T-helper 2 cell treated with Interferon-gamma antibody and Interleukin-4, amounts not matched to agents 5 μg/mL and 100 μg/mL, for 36 hours (primary cell): ENCODE data around the gene EVL.

ENCODE experiments used
- DNase-seq: peaks from one replicate; pipeline ENCODE4 v3.0.0; 2021; ENCODE audit warnings: low spot score
- H3K27ac Mint-ChIP-seq: one replicate; pipeline ENCODE4 v1.8.0; 2021; ENCODE audit warnings: mild to moderate bottlenecking, mixed read lengths
- H3K27me3 Mint-ChIP-seq: one replicate; pipeline ENCODE4 v1.8.0; 2021; ENCODE audit warnings: low read depth, mixed read lengths
- H3K36me3 Mint-ChIP-seq: one replicate; pipeline ENCODE4 v1.8.0; 2021; ENCODE audit warnings: low read depth, mixed read lengths
- H3K4me1 Mint-ChIP-seq: one replicate; pipeline ENCODE4 v1.8.0; 2021; ENCODE audit warnings: low read depth, mixed read lengths
- H3K4me3 Mint-ChIP-seq: one replicate; pipeline ENCODE4 v1.8.0; 2022; ENCODE audit warnings: mild to moderate bottlenecking, moderate library complexity, mixed read lengths
- H3K9me3 Mint-ChIP-seq: one replicate; pipeline ENCODE4 v1.8.0; 2021; ENCODE audit warnings: mixed read lengths

Gene EVL

GRCh38 chr14:100134586-100134985, 69.4 kb downstream of the EVL start:
- no peak overlapping the region for H3K27ac Mint-ChIP-seq
- peaks cover 88% of the 10 kb centered on the region for H3K36me3 Mint-ChIP-seq

DNA sequence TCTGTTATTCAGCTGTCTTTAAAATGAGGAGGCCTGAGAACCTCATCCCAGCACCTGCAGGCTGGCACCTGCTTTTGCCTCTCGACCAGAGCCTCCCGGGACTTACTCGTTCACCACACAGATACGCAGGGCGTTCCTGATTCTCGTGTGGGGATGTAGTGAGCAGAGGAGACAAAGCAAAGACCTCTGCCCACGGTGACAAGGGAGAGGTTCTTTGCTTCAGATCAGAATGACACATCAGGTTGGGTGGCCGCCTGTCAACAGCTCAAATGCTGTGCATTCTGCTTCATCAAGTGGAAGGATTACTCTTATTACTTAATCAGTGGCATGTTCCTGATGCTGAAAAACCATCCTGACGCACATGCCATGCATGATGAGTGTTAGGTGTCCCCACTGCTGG, 69.9 kb downstream of the EVL start:
- no peak for DNase-seq
- Mint-ChIP-seq H3K9me3 (no peaks in the 10 kb centered on the region), H3K4me1 (peaks cover 2% of the 10 kb centered on the region), H3K4me3 (no peak overlapping the region), H3K27me3 (no peaks in the 10 kb centered on the region), H3K27ac (no peak overlapping the region), H3K36me3 (peaks cover 86% of the 10 kb centered on the region)

More at GRCh38 chr14:100134586-100134985, 69.4 kb downstream of the EVL start:
- Mint-ChIP-seq H3K9me3 (no peaks in the 10 kb centered on the region), H3K27me3 (no peaks in the 10 kb centered on the region), H3K4me1 (peaks cover 1% of the 10 kb centered on the region), H3K4me3 (no peak overlapping the region)
- DNase-seq, result no peak

- no peak for DNase-seq
- Mint-ChIP-seq H3K36me3 (peaks cover 86% of the 10 kb centered on the region), H3K9me3 (no peaks in the 10 kb centered on the region), H3K27ac (no peak overlapping the region), H3K27me3 (no peaks in the 10 kb centered on the region), H3K4me1 (peaks cover 2% of the 10 kb centered on the region), H3K4me3 (no peak overlapping the region)
Measured at GRCh38 chr14:100135784-100136183, 70.6 kb downstream of the EVL start.

DNA sequence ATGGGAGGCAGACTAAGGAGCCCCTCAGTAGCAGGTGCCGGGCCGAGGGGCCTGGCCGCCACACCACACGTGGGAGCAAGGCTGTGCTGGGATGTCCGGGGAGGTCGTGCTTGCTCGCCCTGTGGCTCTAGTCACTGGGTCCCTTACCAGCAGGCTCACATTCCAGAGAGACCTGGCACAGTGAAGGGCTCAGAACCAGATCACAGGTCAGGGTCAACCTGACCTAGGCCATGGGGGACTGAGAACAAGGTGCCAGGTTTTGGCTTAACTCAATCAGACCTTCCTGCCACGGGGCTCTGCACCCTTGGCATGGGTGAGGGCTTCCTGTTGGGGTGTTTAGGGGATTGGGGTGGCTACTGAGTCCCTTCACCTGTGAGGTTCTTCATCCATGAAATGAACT, 72.0 kb downstream of the EVL start:
- H3K27ac Mint-ChIP-seq, result no peak overlapping the region
- no peak for DNase-seq
- no peaks in the 10 kb centered on the region for H3K9me3 Mint-ChIP-seq
- H3K27me3 Mint-ChIP-seq, result no peaks in the 10 kb centered on the region
- H3K4me3 Mint-ChIP-seq, result no peak overlapping the region
- H3K36me3 Mint-ChIP-seq, result peaks cover 85% of the 10 kb centered on the region
- H3K4me1 Mint-ChIP-seq, result peaks cover 2% of the 10 kb centered on the region

DNA sequence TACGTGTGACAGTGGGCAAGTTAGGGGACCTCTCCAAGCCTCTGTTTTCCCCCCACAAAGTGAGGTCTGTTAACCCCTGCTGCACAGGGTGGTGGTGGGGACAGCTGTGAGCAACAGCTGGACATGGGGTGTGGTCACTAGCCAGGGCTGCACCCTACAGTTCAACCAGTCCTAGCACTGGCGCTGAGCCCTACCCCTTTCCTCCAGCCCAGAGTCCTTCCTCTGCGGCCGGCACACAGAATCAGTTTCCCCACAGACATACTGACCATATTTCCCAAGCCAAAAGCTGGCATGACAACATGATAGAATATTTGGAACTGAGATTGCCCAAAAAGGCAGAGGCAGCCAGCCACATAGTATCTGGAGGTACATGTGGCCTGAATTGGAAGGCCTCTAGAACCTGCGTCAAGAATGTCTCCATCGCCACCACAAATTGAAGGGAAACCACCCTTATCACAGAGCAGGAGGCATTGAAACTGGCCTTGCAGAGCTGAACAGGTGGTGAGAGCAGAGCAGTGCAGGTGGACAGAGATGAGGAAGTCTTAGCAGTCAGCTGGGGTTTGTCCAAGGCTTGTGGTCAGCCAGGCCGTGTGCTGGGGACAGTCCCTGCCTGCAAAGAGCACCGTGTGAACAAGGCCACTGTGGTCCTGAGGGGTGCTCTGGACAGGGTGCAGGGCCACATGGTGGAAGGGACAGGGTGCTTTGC, 73.0 kb downstream of the EVL start:
- Mint-ChIP-seq H3K4me1 (peaks cover 2% of the 10 kb centered on the region), H3K4me3 (no peak overlapping the region), H3K27ac (peak overlapping the region; percentile 55), H3K9me3 (no peaks in the 10 kb centered on the region), H3K27me3 (no peaks in the 10 kb centered on the region), H3K36me3 (peaks cover 79% of the 10 kb centered on the region)
- DNase-seq, result no peak

DNA sequence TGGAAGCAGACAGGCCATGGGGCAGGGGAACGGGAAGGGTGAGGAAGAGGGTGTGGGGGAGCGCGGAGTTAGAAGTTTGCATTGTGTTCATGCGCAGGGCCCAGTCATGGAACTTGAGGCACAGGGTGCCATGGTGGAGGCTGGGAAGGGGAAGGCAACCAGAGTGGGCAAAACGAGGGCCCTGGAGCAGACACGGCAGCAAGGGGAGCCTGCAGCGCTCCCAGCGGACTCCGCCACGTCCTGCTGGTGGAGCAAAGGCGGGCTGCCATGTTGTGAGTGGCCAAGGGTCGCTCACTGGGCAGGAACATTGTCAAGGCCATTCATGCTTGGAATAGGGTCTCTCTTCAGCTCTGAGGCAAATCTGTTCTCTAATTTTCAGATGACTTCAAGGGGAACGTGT, 73.7 kb downstream of the EVL start:
- Mint-ChIP-seq H3K4me3 (no peak overlapping the region), H3K36me3 (peaks cover 77% of the 10 kb centered on the region), H3K9me3 (no peaks in the 10 kb centered on the region), H3K27me3 (no peaks in the 10 kb centered on the region), H3K27ac (peak overlapping the region; percentile 20), H3K4me1 (peaks cover 2% of the 10 kb centered on the region)
- no peak for DNase-seq

DNA sequence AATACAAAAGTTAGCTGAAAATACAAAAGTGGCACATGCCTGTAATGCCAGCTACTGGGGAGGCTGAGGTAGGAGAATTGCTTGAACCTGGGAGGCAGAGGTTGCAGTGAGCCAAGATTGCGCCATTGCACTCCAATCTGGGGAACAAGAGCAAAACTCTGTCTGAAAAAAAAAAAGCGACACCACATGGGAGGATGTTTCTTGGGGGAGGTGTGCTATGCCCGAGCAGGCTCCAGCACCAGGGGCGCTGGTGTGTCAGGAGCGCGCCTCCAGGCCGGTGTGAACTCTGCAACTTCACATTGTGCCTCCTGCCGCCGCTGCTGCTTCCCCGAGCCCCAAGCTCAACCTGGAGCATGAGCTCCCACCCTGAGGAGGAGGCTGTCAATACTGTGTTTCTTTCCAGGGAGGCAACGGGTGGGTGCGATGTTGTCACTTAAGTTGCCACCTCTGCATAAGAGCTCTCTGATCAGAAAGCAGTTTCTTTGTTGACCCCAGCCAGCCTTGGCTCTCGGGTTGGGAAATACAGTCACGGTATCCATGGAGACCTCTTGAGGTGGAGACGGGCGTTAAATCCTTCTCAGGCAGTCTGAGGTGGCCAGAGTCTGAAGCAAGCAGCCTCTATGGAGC, 75.3 kb downstream of the EVL start:
- Mint-ChIP-seq H3K27ac (no peak overlapping the region), H3K36me3 (peaks cover 64% of the 10 kb centered on the region), H3K4me3 (no peak overlapping the region)

DNA sequence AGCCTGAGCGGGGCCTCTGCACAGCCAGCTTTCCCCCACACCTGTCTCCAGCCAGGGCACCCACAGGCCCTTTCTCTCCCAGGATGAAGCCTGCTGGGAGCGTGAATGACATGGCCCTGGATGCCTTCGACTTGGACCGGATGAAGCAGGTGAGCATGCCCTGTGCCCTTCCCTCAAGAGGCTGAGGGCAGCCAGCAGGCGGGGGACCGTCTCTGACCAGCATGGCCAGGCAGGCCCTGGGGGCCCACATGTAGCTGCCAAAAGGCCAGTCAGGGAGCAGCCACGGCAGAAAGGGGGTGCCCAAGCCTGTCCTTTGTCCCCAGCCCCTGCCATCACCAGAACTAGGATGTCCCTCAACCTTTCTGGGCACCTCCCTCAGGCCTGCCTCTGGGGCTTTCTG, 75.9 kb downstream of the EVL start:
- Mint-ChIP-seq H3K4me3 (no peak overlapping the region), H3K4me1 (peaks cover 2% of the 10 kb centered on the region), H3K36me3 (peaks cover 59% of the 10 kb centered on the region), H3K27me3 (no peaks in the 10 kb centered on the region), H3K9me3 (no peaks in the 10 kb centered on the region), H3K27ac (no peak overlapping the region)
- no peak for DNase-seq

More for the DNA sequence above, 75.3 kb downstream of the EVL start:
- no peak for DNase-seq
- Mint-ChIP-seq H3K9me3 (no peaks in the 10 kb centered on the region), H3K4me1 (peaks cover 2% of the 10 kb centered on the region), H3K27me3 (no peaks in the 10 kb centered on the region)

- Mint-ChIP-seq H3K27me3 (no peaks in the 10 kb centered on the region), H3K4me1 (peaks cover 6% of the 10 kb centered on the region), H3K36me3 (peaks cover 49% of the 10 kb centered on the region), H3K27ac (peak overlapping the region; percentile 21), H3K4me3 (no peak overlapping the region), H3K9me3 (no peaks in the 10 kb centered on the region)
- DNase-seq, result no peak
Measured at GRCh38 chr14:100142073-100143040, 77.1 kb downstream of the EVL start.

DNA sequence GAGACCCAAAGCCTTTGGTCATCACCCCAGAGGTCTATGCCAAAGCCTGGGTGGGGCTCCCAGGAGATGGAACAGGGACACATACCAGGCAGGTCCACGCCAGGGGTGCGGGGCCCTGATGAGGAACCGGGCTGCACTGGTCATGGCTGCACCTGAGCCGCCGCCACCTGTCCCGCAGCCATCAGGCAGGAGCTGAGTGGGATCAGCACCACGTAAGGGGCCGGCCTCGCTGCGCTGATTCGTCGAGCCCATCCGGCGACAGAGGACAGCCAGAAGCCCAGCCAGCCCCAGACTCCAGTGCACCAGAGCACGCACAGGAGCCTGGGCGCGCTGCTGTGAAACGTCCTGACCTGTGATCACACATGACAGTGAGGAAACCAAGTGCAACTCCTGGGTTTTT, 78.3 kb downstream of the EVL start:
- Mint-ChIP-seq H3K4me1 (peaks cover 7% of the 10 kb centered on the region), H3K4me3 (no peak overlapping the region), H3K36me3 (peaks cover 38% of the 10 kb centered on the region), H3K9me3 (no peaks in the 10 kb centered on the region), H3K27me3 (no peaks in the 10 kb centered on the region), H3K27ac (no peak overlapping the region)
- DNase-seq, result no peak

- no peak for DNase-seq
- Mint-ChIP-seq H3K4me1 (peaks cover 7% of the 10 kb centered on the region), H3K36me3 (peaks cover 34% of the 10 kb centered on the region), H3K9me3 (no peaks in the 10 kb centered on the region), H3K4me3 (no peak overlapping the region), H3K27me3 (no peaks in the 10 kb centered on the region), H3K27ac (no peak overlapping the region)
Measured at GRCh38 chr14:100143934-100144333, 78.7 kb downstream of the EVL start.

DNA sequence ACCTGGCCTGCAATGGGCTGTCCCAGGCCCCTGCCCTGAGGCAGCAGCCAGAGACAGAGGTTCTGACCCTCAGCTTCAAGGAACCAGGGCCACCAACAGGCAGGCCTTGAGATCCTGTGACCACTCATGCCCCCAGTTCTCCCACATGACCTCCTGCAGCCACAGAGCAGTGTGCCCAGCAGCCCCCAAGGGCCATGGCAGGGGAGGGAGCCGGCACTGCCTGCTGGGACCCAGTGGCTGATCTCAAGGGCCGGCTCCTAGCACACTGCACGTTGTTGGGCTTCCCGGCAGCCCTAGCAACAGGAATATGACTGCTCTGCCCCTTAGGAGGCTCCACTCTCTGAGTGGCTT, 79.4 kb downstream of the EVL start:
- Mint-ChIP-seq H3K36me3 (peaks cover 29% of the 10 kb centered on the region), H3K9me3 (no peaks in the 10 kb centered on the region), H3K4me1 (peaks cover 5% of the 10 kb centered on the region), H3K27me3 (no peaks in the 10 kb centered on the region), H3K27ac (no peak overlapping the region), H3K4me3 (no peak overlapping the region)
- no peak for DNase-seq

DNA sequence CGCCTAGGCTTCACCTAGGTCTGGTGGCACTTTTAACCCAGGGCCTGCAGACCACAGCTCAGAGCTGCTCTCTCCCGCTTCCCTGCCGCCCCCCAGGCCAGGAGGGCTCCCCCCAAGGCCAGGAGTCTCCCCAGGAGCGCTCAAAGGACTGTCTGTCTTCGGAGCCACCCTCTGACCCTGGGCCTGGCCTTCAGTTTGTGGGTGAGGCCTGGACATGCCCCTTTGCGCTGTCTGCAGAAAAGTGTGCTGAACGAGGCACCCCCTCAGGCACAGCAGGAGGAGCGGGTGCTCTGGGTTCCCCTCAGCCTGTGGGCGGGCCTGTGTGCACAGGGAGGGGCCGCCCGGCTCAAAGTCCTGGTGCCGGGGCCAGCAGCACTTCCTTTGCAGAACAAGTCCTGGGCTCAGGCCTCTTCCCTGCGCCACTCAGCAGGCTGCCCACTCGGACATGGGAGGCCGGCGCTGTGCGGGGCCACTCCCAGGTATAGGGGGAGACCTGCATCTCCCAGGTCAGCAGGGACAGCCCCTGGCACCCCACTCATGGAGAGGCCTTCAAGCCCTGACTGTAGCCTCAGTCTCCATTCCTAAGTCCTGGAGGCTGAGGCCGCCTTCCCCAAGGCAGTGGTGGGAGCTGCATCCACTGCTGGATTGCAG, 79.9 kb downstream of the EVL start:
- H3K4me1 Mint-ChIP-seq, result peaks cover 4% of the 10 kb centered on the region
- H3K27ac Mint-ChIP-seq, result no peak overlapping the region
- H3K27me3 Mint-ChIP-seq, result no peaks in the 10 kb centered on the region
- H3K4me3 Mint-ChIP-seq, result no peak overlapping the region
- DNase-seq, result no peak
- no peaks in the 10 kb centered on the region for H3K9me3 Mint-ChIP-seq
- peaks cover 27% of the 10 kb centered on the region for H3K36me3 Mint-ChIP-seq
